ENCODE results near the gene SNAPIN.
"Not testable (repeated sequence)": the region's sequence is repeated elsewhere in the genome, so short reads cannot be mapped to it uniquely, and the experiment has no call there.

The SNAPIN gene

DNA sequence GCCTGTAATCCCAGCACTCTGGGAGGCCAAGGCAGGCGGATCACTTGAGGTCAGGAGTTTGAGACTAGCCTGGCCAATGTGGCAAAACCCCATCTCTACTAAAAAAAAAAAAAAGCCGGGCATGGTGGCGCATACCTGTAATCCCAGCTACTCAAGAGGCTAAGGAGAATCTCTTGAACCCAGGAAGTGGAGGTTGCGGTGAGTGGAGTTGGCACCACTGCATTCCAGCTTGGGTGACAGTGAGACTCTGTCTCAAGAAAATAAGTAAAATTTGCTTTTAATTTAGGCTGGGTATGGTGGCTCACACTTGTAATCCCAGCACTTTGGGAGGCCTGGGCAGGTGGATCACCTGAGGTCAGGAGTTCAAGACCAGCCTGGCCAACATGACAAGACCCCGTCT lies 18.3 kb upstream of the SNAPIN start:
- not testable (repeated sequence) for H3K4me3 ChIP-seq (ENCODE audit: low read depth, low read length); H3K27me3 ChIP-seq (ENCODE audit: control insufficient read depth, insufficient read depth, low read length); H3K9me3 ChIP-seq (ENCODE audit: control insufficient read depth, insufficient read depth, low read length); H3K9ac ChIP-seq (ENCODE audit: low read depth, low read length); H3K4me1 ChIP-seq (ENCODE audit: control insufficient read depth, insufficient read depth, low read length)
- peaks cover 70% of the 10 kb centered on the region for H3K36me3 ChIP-seq (ENCODE audit: control insufficient read depth, insufficient read depth, low read length)

DNA sequence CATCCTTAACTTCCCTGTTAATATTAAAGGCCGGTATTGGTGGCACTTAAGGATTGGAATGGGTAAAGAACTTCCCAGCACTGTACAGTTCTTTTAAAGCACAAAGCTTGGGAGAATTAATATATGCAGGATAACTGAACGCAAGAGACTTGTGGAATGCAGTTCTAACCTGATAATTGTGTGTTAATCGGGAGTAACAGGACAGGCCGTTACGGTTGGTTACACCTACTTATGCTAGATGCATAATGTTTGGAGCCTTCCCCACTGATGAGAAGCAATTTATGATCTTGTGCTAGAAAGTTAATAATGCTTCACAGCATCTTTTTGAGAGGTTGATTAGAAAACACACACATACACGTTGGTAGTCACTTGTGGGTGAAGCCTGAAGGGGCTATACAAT lies 17.6 kb upstream of the SNAPIN start:
- H3K4me1 ChIP-seq (ENCODE audit: control insufficient read depth, insufficient read depth, low read length), result no peaks in the 10 kb centered on the region
- no peaks in the 10 kb centered on the region for H3K27me3 ChIP-seq (ENCODE audit: control insufficient read depth, insufficient read depth, low read length)
- H3K9ac ChIP-seq (ENCODE audit: low read depth, low read length), result no peak overlapping the region
- no peak overlapping the region for H3K4me3 ChIP-seq (ENCODE audit: low read depth, low read length)
- H3K9me3 ChIP-seq (ENCODE audit: control insufficient read depth, insufficient read depth, low read length), result no peaks in the 10 kb centered on the region
- peaks cover 76% of the 10 kb centered on the region for H3K36me3 ChIP-seq (ENCODE audit: control insufficient read depth, insufficient read depth, low read length)

DNA sequence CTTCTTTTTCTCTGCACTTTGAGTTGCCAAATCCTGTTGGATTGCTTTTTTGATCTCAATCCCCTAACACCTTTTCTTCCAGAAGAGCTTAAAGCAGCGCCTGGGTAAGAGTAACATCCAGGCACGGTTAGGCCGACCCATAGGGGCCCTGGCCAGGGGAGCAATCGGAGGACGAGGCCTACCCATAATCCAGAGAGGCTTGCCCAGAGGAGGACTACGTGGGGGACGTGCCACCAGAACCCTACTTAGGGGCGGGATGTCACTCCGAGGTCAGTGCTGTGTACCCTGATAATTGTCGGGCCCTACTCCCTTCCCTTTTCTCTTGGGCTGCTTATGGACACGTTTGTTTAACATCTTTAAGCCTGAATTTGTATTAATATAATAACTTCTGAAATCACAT lies 16.3 kb upstream of the SNAPIN start:
- peaks cover 71% of the 10 kb centered on the region for H3K36me3 ChIP-seq (ENCODE audit: control insufficient read depth, insufficient read depth, low read length)
- no peaks in the 10 kb centered on the region for H3K27me3 ChIP-seq (ENCODE audit: control insufficient read depth, insufficient read depth, low read length)
- no peak overlapping the region for H3K4me3 ChIP-seq (ENCODE audit: low read depth, low read length)
- no peak overlapping the region for H3K9ac ChIP-seq (ENCODE audit: low read depth, low read length)
- H3K9me3 ChIP-seq (ENCODE audit: control insufficient read depth, insufficient read depth, low read length), result no peaks in the 10 kb centered on the region
- H3K4me1 ChIP-seq (ENCODE audit: control insufficient read depth, insufficient read depth, low read length), result peaks cover 3% of the 10 kb centered on the region

DNA sequence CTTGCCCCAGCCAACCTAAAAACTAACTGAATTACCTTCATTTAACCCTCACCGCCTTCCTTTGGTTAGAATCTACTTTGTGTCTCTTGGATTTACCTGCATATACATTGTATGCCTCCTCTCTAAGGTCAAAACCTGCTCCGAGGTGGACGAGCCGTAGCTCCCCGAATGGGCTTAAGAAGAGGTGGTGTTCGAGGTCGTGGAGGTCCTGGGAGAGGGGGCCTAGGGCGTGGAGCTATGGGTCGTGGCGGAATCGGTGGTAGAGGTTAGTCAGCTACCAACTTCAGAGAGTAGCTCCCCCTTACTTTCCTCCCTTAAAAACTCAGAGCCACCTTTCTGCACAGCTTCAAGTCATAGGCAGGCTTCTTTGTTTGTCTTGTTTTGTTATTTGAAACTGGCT lies 15.4 kb upstream of the SNAPIN start:
- Histone ChIP-seq H3K4me1 (ENCODE audit: control insufficient read depth, insufficient read depth, low read length) (peaks cover 3% of the 10 kb centered on the region), H3K9ac (ENCODE audit: low read depth, low read length) (no peak overlapping the region), H3K9me3 (ENCODE audit: control insufficient read depth, insufficient read depth, low read length) (no peaks in the 10 kb centered on the region), H3K4me3 (ENCODE audit: low read depth, low read length) (no peak overlapping the region), H3K27me3 (ENCODE audit: control insufficient read depth, insufficient read depth, low read length) (no peaks in the 10 kb centered on the region), H3K36me3 (ENCODE audit: control insufficient read depth, insufficient read depth, low read length) (peaks cover 65% of the 10 kb centered on the region)

DNA sequence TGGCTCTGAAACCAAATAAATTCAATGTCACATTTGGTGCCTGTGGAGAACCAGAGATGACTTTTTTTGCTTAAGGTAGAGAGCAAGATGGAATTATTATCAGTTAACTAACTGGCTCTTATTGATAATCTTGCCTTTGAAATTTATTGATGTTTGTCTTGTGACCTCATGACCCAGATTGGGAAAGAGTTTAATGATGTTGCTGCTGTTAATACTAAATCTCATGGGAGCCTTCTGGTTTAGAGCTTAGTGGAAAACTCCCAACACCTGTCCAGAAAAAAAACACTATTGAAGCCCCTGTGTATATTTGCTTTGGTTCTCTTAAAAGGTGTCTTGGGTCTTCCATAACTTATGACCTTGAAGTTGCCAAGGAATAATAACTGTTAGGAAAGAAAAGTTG lies 14.7 kb upstream of the SNAPIN start:
- no peaks in the 10 kb centered on the region for H3K27me3 ChIP-seq (ENCODE audit: control insufficient read depth, insufficient read depth, low read length)
- peaks cover 60% of the 10 kb centered on the region for H3K36me3 ChIP-seq (ENCODE audit: control insufficient read depth, insufficient read depth, low read length)
- no peaks in the 10 kb centered on the region for H3K9me3 ChIP-seq (ENCODE audit: control insufficient read depth, insufficient read depth, low read length)
- no peak overlapping the region for H3K4me3 ChIP-seq (ENCODE audit: low read depth, low read length)
- H3K9ac ChIP-seq (ENCODE audit: low read depth, low read length), result no peak overlapping the region
- peaks cover 3% of the 10 kb centered on the region for H3K4me1 ChIP-seq (ENCODE audit: control insufficient read depth, insufficient read depth, low read length)

DNA sequence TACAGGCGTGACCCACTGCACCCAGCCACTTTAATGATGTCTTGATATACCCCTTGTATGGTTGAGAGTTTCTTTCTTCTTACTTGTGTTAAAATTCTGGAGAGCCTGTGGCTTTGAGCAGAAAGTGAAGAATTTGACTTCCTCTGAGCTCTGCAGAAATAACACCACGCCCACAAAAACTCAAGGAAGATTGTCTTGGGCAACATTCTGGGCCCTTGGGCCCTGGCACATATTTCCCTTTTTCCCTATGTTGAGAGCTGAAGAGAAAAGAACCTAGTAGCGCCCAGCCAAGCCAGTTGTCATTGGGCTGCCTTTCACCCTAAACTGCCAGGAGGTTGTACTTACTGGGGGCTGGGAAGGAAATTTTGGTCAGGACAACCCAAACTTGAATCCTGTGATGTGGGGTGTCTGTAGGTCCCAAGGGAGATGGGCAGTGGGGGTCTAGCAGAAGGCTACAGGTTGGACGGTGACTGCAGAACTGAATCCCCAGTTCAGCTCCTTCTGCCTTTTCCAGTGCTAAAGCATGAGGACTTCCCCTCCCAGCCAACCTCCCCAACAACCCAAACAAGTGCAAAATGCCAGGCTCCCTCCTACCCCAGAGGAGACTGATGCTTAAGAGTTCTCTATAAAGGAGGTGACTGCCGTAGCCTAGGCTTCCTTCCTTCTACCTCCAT lies 11.7 kb upstream of the SNAPIN start:
- H3K4me1 ChIP-seq (ENCODE audit: control insufficient read depth, insufficient read depth, low read length), result peaks cover 3% of the 10 kb centered on the region
- no peak overlapping the region for H3K4me3 ChIP-seq (ENCODE audit: low read depth, low read length)
- peaks cover 36% of the 10 kb centered on the region for H3K36me3 ChIP-seq (ENCODE audit: control insufficient read depth, insufficient read depth, low read length)
- no peak overlapping the region for H3K9ac ChIP-seq (ENCODE audit: low read depth, low read length)
- no peaks in the 10 kb centered on the region for H3K9me3 ChIP-seq (ENCODE audit: control insufficient read depth, insufficient read depth, low read length)
- H3K27me3 ChIP-seq (ENCODE audit: control insufficient read depth, insufficient read depth, low read length), result no peaks in the 10 kb centered on the region

DNA sequence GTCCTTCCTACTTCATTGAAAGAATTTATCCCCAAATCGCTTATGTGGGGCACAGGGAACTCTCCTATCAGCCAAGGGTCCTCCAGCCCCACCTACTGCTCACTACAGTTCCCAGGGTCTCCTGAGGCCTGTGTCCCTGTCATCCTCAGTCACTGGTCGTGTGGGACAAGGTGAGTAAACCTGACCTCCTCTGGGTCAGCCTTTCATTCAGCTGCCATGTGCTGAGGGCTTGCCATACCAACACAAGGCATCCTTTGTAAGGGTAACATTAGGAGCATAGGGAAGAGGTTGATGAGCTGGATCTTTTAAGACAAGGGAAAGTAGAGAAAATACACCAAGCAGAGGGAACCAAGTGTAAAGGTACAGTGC lies 11.2 kb upstream of the SNAPIN start:
- Histone ChIP-seq H3K9ac (ENCODE audit: low read depth, low read length) (no peak overlapping the region), H3K36me3 (ENCODE audit: control insufficient read depth, insufficient read depth, low read length) (peaks cover 31% of the 10 kb centered on the region), H3K4me3 (ENCODE audit: low read depth, low read length) (no peak overlapping the region), H3K4me1 (ENCODE audit: control insufficient read depth, insufficient read depth, low read length) (peaks cover 3% of the 10 kb centered on the region), H3K27me3 (ENCODE audit: control insufficient read depth, insufficient read depth, low read length) (no peaks in the 10 kb centered on the region), H3K9me3 (ENCODE audit: control insufficient read depth, insufficient read depth, low read length) (no peaks in the 10 kb centered on the region)

DNA sequence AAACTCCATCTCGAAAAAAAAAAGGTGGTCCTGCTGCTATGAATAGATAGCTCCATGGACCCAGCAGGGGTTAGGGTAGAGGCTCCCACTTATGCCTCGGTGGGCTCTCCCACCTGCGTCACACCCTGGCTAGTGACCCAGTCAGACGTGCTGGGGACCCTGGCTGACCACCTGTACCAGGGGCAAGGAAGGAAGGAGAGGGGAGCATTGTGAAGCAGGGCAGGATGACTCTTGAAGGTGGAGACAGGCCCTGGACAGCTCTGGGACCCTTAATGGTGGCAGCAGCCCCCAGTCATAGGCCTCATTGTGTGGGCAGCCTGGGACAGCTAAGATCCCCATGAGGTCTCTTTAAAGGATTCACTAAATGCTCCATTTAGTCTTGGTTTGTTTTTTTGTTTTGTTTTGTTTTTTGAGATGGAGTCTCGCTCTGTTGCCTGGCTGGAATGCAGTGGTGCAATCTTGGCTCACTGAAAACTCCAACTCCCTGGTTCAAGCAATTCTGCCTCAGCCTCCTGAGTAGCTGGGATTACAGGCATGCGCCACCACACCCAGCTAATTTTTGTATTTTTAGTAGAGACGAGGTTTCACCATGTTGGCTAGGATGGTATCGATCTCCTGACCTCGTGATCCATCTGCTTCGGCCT lies 10.4 kb upstream of the SNAPIN start:
- Histone ChIP-seq H3K4me3 (ENCODE audit: low read depth, low read length) (no peak overlapping the region), H3K9me3 (ENCODE audit: control insufficient read depth, insufficient read depth, low read length) (no peaks in the 10 kb centered on the region), H3K9ac (ENCODE audit: low read depth, low read length) (no peak overlapping the region), H3K36me3 (ENCODE audit: control insufficient read depth, insufficient read depth, low read length) (peaks cover 23% of the 10 kb centered on the region), H3K27me3 (ENCODE audit: control insufficient read depth, insufficient read depth, low read length) (no peaks in the 10 kb centered on the region), H3K4me1 (ENCODE audit: control insufficient read depth, insufficient read depth, low read length) (peaks cover 3% of the 10 kb centered on the region)

DNA sequence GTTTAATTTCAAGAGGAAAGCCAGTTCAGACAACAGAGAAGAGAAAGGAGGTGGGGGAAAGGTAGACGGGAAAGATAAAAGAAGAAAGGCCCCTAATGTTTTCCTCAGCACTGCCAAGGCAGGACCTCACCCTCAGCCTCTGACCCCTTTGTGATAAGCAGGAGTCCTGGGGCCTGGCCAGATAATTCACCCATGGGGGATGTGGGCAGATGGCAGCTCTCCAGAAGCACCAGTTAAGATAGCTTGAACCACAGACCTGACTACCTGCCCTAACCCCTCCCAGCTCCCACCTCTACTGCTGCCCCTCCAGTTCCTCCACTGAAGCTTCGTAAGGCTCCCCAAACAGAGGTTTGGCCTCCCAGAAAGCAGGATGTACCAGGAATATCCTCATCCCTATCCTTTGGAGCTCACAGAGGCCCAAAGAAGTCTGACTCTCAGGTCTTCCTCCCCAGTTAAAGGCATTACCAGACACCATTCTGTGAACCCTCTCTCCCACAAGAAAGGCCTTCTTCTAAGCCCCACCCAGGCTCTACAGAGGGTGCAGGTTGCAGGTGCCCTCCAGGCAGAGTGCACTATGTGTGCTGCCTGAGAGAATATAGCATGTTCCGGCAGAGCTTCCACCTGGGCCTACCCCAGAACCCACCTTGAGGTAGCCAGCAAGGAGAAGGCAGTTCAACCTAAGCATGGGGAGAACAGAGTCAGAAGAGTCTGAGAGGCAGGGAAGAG lies 9.2 kb upstream of the SNAPIN start:
- no peaks in the 10 kb centered on the region for H3K27me3 ChIP-seq (ENCODE audit: control insufficient read depth, insufficient read depth, low read length)
- peaks cover 13% of the 10 kb centered on the region for H3K36me3 ChIP-seq (ENCODE audit: control insufficient read depth, insufficient read depth, low read length)
- peaks cover 3% of the 10 kb centered on the region for H3K4me1 ChIP-seq (ENCODE audit: control insufficient read depth, insufficient read depth, low read length)
- H3K4me3 ChIP-seq (ENCODE audit: low read depth, low read length), result no peak overlapping the region
- H3K9ac ChIP-seq (ENCODE audit: low read depth, low read length), result no peak overlapping the region
- H3K9me3 ChIP-seq (ENCODE audit: control insufficient read depth, insufficient read depth, low read length), result no peaks in the 10 kb centered on the region

DNA sequence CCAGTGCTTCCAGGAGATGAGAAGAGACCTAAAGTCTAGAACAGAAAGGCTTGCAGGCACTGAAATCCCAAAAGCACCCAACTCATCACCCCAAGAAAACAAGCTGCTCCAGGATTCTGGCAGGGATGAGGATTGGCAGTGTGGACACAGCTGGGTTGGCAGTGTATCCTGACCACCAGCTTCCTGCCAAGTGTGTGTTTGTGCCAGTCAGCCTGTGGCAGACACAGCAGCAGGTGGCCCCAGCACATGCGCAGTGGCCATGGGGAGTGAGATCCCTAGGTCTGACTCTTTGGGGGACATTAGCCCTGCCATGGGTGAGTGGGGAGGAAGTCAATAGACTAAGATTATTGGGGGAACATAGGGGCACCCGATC lies 8.7 kb upstream of the SNAPIN start:
- Histone ChIP-seq H3K4me3 (ENCODE audit: low read depth, low read length) (no peak overlapping the region), H3K36me3 (ENCODE audit: control insufficient read depth, insufficient read depth, low read length) (peaks cover 13% of the 10 kb centered on the region), H3K4me1 (ENCODE audit: control insufficient read depth, insufficient read depth, low read length) (peaks cover 3% of the 10 kb centered on the region), H3K9ac (ENCODE audit: low read depth, low read length) (no peak overlapping the region), H3K27me3 (ENCODE audit: control insufficient read depth, insufficient read depth, low read length) (no peaks in the 10 kb centered on the region), H3K9me3 (ENCODE audit: control insufficient read depth, insufficient read depth, low read length) (no peaks in the 10 kb centered on the region)

DNA sequence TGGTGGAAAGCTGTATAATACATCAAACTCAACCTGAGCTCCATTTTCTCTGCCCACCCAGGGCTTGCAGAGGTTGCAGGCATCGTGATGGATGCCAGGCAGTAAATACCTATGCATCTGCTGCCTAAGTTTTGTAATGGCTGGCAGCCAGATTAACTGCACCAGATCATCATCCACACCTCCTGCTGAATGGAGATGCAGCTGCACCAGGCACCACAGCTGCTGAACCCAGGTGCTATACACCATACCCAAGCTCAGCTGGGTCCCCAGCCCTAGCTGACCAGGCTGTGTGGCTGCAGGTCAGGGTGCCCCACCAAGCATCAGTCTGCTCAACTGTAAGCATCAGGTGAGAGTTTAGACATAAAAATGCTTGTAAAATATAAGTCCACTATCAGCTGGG lies 6.7 kb upstream of the SNAPIN start:
- H3K4me1 ChIP-seq (ENCODE audit: control insufficient read depth, insufficient read depth, low read length), result peaks cover 3% of the 10 kb centered on the region
- no peaks in the 10 kb centered on the region for H3K9me3 ChIP-seq (ENCODE audit: control insufficient read depth, insufficient read depth, low read length)
- H3K4me3 ChIP-seq (ENCODE audit: low read depth, low read length), result no peak overlapping the region
- H3K36me3 ChIP-seq (ENCODE audit: control insufficient read depth, insufficient read depth, low read length), result no peaks in the 10 kb centered on the region
- H3K27me3 ChIP-seq (ENCODE audit: control insufficient read depth, insufficient read depth, low read length), result no peaks in the 10 kb centered on the region
- H3K9ac ChIP-seq (ENCODE audit: low read depth, low read length), result no peak overlapping the region
